GM21529 (cell line): ENCODE results near the gene MICOS13.
"Not testable (repeated sequence)": the region's sequence is repeated elsewhere in the genome, so short reads cannot be mapped to it uniquely, and the experiment has no call there.

Experiments
- ATAC-seq: cut with Tn5 transposase; IDR thresholded peaks from one replicate; pipeline ENCODE4 v1.9.1; 2021; ENCODE audit not compliant: unreplicated experiment

MICOS13 gene

GRCh38 chr19:5700455-5701092, 20.3 kb upstream of the MICOS13 start:
- ATAC-seq: no peak

- ATAC-seq: no peak
Observed at GRCh38 chr19:5698635-5699422, 18.5 kb upstream of the MICOS13 start.

DNA sequence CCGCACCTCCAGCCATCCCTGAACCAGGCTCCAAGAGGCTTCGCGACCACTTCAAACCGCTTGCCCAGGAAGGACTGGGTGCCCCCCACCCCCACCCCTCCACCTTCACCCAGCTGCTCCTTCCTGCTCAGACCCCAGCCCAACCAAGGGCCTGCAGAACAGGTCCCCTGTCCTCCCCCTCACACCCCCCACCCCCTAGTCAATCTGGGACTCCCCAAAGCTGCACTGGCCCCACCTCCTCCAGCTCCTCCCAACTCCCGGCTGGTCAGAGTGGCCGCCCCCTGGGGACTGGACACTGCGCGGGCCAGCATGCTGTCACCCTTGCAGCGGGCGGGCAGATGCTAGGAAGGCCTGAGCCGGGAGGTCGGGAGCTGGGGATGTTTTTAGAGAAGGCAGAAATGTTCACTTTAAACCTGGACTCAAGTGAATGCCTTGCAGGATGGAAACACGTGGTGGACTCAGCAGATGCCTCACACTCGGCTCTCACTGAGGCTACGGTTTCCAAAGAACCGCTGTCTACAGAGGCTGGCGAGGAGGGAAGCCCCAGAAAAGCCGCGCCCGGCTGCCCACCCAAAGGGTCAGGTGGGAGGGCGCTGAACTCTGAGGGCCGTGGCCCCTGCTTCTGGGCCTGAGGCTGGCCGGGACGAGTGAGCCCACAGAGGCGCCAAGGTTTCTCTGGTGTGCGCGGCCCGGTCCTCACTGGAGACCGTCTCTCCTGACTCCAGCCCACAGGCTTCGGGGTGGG, 17.7 kb upstream of the MICOS13 start:
- ATAC-seq: no peak

GRCh38 chr19:5697022-5697889, 16.9 kb upstream of the MICOS13 start:
- no peak for ATAC-seq

DNA sequence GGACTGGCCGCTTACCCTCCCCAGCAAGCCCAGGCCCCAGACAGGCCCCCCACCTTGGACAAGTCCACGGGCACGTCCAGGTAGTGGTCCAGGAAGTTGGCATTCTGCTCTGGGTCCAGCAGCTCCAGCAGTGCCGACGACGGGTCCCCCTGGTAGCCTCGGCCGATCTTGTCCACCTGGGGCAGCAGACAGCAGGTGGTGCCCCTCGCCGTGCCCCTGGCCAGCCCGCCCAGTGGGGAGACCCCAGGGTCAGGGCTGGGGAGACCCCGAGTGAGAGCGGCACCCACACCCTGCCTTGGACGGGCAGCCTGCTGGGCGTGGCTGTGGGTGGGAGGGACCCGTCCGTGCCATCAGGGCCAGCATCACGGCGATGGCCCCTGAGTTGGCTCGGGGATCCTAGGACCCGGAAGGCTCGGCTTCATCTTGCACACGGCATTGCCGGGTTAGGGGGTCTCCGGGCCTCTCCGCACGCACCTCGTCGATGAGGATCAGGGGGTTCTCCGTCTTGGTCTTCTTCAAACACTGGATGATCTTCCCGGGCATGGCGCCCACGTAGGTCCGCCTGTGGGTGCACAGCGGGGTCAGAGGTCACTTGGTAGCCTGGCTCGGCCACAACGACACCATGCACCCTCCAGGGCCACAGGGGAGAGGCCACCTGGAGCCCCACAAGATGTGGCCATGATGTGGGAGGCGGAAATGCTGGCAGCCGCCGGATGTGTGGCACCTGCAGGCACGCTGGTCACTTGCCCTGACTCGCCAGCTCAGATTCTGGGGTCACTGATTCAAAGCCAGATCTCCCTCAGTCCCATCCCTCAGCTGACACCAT, 16.1 kb upstream of the MICOS13 start:
- ATAC-seq: no peak

DNA sequence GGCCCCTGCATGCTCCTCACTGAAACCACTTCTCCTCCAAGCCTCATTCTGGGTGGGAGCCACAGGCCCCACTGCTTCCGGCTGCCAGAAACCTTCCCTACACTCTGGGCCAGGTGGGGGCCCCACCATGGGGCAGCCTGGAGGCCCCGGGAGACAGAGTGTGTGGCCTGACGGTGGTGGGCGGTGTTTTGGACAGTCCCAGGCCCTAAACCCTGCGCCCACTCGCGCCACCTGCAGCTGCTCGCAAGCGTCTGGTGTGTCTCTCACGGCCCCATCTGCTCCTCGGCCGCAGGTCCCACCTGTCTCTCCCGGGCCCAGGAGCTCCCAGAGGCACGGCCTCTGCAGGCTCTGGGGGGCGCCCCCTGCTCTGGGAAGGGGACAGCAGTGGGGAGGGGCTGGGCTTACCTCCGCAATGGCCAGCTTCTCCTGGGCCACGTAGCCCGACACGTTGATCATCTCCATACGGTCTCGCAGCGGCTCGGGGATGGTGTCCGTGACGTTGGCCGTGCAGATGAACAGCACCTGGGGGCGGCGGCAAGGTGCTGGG, 15.4 kb upstream of the MICOS13 start:
- no peak for ATAC-seq

DNA sequence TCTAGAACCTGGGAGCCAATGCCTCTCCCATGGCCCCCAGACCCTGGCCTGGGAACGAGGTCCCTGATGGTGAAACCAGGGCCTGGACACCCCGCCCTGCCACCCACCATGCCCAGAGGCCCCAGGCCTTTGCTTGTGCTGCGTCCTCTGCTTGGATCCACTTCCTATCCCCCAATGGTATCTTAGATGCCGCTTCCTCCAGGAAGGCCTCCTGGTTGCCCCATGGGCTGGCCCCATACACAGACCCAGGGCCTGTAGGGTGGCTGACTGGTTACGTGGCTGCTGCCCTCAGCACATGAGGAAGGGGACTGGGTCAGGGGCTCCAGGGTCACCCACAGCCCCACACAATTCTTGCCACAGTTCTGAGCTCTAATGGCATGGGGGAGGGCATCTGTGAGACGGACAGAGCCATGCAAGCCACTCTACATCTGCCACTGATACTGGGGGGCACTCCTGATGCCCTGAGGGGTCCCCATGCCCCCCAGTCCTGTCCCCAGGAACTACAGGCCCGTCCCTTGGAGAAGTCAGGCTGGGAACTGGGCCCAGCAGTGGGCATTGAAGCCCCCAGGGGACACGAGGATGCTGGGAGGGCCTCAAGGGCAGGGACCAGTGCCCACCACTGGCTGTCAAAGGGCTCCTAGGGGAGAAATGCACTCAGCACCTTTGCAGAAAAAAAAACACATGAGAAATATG, 14.8 kb upstream of the MICOS13 start:
- no peak for ATAC-seq

DNA sequence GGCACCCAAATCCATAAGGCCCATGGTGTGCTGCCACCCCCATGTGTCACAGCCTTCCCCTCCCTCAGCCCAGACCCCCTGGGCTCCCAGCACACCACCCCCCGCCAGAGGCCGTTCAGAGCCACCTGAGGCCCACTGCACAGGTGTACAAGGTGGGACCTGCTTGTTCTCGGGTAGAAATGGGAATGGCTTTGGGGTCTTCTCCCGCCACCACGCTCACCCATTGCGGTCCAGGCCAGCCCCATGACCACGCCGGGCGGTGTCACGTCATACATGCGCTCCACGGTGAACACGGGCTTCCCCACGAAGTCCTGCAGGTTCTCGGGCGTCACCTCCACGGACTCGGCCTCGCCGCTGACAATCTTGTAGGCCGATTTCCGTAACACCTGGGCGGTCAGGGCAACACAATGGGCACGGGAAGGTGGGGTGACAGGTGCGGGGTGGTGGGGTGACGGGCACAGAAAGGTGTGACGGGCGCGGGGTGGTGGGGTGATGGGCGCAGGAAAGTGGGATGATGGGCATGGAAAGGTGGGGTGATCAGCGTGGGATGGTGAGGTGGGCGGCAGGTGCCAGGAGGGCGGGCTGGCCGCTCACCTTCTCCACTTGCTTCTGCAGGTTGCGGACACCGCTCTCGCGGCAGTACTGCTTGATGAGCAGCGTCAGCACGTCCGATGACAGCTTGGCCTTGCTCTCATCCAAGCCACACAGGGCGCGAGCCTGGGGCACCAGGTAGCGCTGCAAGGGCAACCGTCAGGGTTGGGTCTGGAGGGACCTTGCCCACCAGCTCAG, 14.0 kb upstream of the MICOS13 start:
- ATAC-seq: no peak

DNA sequence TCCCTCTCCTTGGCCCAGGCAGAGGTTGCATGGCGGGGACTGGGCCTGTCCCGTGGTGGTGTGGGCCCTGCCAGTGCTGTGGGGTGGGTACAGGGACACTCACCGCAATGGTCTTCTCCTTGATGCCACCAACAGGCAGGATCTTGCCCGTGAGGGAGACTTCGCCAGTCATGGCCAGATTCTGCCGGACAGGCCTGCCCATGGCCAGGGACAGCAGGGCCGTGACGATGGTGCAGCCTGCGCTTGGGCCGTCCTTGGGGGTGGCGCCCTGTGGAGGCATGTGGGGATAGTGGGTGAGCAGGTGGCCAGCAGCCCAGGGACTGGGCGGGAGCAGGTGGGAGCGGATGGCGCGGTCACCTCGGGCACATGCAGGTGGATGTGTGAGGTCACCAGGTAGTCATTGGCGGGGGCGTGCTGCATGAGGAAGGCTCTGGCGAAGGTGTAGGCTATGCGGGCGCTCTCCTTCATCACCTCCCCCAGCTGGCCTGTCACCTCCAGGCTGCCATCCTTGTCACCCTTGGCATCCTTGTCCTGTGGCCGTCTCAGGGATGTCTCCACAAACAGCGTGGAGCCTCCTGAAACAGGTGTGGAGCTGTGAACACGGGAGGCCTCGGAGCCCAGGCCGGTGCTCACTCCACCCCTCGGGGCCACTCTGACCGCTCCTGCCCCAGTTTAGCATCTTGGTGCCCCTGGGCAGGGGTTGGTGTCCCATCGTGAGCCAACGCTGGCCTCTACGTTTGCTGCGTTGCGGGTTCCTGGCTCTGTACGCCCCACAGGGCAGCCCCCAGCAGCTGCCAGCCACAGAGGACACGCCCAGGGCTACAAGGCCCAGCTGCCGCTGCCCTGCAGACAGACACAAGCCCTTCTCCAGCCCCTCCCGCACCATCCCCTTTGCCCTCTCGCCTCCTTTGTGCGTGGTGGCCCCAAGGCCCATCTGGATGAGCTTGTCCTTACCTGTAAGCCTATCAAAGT, 13.2 kb upstream of the MICOS13 start:
- ATAC-seq: no peak

GRCh38 chr19:5692723-5693194, 12.4 kb upstream of the MICOS13 start:
- ATAC-seq: no peak

DNA sequence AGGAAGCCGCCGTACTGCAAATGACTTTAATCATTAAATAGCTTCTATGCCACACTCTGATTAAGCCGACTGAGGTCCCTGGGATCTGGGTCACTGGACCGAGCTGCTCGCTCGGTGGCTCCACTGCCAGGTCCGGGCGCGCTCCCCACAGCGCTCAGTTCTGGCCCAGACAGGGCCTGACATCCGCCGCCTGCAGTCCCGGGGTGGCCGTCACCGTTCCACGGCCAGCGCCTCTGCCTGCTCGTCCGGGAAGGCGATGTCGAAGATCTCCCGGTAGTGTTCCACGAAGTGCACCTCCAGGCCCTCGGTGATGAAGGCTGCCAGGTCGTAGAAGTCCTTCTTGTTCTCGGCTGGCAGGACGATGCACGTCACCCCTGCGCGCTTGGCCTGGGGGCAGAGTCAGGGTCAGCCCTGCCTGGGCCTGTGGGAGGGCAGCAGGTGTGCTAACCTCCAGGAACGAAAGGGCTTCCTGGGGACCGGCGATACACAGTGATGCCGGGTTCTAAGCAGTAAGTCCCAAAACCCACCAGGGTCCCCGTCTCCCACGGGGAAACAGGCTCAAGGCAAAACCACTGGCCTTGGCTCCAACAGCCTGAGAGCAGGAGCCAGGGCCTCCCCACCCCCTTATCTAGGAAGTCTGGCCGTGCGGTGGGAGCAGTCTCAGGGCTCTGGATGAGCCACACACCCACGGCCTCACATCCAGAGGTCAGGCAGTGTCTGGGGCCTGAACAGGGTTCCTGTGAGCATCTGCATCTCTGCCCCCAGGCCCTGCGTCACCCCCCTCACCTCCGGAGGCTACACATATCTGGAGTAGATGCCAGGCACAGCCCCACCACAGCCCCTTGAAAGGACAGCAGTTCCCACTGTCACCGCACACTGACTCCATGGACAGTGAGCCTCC, 11.8 kb upstream of the MICOS13 start:
- no peak for ATAC-seq

- no peak for ATAC-seq
Observed at GRCh38 chr19:5690955-5691821, 10.9 kb upstream of the MICOS13 start.

DNA sequence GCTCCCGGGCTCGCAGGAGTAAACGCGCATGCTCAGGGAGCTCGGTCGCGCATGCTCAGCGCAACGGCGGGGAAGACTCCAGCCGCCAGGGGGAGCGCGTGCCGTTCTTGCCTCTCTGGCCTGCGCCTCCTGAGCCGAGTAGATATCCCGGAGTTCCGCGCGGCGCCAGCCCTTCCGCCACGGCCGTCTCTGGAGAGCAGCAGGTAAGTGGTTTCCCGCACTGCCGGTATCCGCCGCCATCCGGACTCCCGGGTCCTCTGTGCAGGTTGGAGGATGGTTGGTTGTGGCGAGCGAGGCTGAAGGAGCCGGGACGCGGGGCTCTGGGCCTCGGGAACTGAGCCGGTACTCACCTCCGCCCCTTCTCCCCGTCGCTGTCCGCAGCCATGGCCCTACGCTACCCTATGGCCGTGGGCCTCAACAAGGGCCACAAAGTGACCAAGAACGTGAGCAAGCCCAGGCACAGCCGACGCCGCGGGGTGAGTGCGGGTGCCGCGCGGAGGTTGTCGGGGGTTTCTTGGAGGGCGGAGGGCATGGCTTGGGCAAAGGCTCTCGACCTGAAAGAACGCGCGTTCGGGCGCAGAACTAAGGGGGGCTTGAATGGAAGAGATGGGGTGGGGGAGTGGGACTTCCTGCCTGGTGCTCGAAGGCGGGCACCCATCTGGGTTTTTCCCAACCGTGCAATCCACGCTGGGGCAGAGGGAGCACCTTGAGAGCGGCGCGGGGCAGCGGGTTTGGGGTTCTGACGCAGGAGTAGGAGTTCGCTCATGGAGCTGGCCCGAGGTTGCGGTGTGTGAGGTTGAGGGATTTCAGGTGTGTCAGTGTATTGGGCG, 10.0 kb upstream of the MICOS13 start, which contains the start of gene RPL36:
RPL36 (plus strand) TSS at position 171 of the 830 bp plus-strand sequence; CDS start at position 384, 213 bp downstream.
- ATAC-seq: no peak

- not testable (repeated sequence) for ATAC-seq
Observed at GRCh38 chr19:5688262-5688881, 8.1 kb upstream of the MICOS13 start.
